Small intestine (tissue), 7 donors: Measurements from ENCODE around the gene IQCH. TPM values are rescaled to one million over a fixed set of nuclear protein-coding genes. Genes with fewer than 3 reads are reported as not detected.

Experiments used
- DNase-seq, 2 donors: peaks; one replicate each; pipeline versions ENCODE4 v3.0.0 to v3.0.0-alpha.2; 2013
- FAIRE-seq: peaks from 2 replicates; lab custom pipeline; 2012; peaks lifted over from hg19 to GRCh38; lab: Jason Lieb, UNC
- H3K27ac ChIP-seq, 3 donors: one replicate each; pipeline ENCODE4 v1.5.1; 2013; ENCODE audit warnings: low read length in 2 of 3, mild to moderate bottlenecking in 2 of 3, control low read depth in 1 of 3, inconsistent platforms in 1 of 3, low read depth in 1 of 3, moderate library complexity in 1 of 3
- H3K27me3 ChIP-seq, 3 donors: one replicate each; pipeline ENCODE4 v1.6.1; 2013; ENCODE audit warnings: low read length in 3 of 3, inconsistent platforms in 1 of 3; ENCODE audit not compliant: control insufficient read depth in 3 of 3, insufficient read depth in 3 of 3
- H3K36me3 ChIP-seq, 3 donors: one replicate each; pipeline ENCODE4 v1.6.1; 2013; ENCODE audit warnings: low read length in 3 of 3, inconsistent platforms in 1 of 3, low read depth in 1 of 3, mild to moderate bottlenecking in 1 of 3, moderate library complexity in 1 of 3; ENCODE audit not compliant: control insufficient read depth in 3 of 3, insufficient read depth in 2 of 3
- H3K4me1 ChIP-seq, 3 donors: one replicate each; pipeline ENCODE4 v1.6.1; 2013; ENCODE audit warnings: low read length in 2 of 3, inconsistent platforms in 1 of 3, low read depth in 1 of 3, mild to moderate bottlenecking in 1 of 3, moderate library complexity in 1 of 3; ENCODE audit not compliant: control insufficient read depth in 3 of 3, insufficient read depth in 2 of 3
- H3K4me3 ChIP-seq, 3 donors: one replicate each; pipeline ENCODE4 v1.5.1; 2013; ENCODE audit warnings: low read length in 3 of 3, control low read depth in 1 of 3, inconsistent platforms in 1 of 3, low read depth in 1 of 3, mild to moderate bottlenecking in 1 of 3, moderate library complexity in 1 of 3
- H3K9me3 ChIP-seq, 2 donors: one replicate each; pipeline ENCODE4 v1.6.1; 2013; ENCODE audit warnings: low read depth in 1 of 2, low read length in 1 of 2; ENCODE audit not compliant: control insufficient read depth in 2 of 2, insufficient read depth in 1 of 2
- WGBS, 3 donors: extraction: QIAGEN DNeasy Blood & Tissue Kit; methylation state at CpG; one replicate each; pipeline ENCODE4 v1.1.7; 2013; 5-methylcytosine and 5-hydroxymethylcytosine counted together
- polyA plus RNA-seq, 4 donors: library from polyadenylated mRNA; stranded (reverse) in 3 of 4; unstranded in 1 of 4; fragments of 200-250 nt in 3 of 4; fragments of 120-200 nt in 1 of 4; gene quantifications; one replicate each; pipeline versions ENCODE4 v1.2.1 to v1.2.3, GENCODE V29; 2013
- donor health status: healthy with polysubstance abuse.
- donor health status: control.
- donor health status: control.
- donor health status: Bipolar disorder and iron deficiency.
- donor health status: healthy.

Gene IQCH
- polyA plus RNA-seq, 4 donors = 0.27 to 0.72 (median 0.36) TPM; not detected in 1

DNA sequence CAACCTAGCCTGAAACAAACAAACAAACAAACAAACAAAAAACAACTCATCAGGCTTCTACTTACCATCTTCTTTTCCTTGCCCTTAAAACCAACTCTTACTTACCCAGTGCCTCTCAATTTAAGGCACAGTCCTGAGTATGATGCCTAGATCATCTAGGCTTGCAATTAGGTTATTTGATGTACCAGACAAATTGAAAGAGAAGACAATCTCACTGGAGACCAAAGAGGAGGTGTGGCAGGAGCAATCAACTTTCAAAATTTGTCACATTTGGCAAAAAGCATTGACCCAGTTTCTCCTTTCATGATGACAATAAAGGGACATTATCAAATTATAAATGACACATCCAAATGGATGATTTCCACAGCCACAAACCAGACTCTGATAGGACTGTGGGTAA is 36.2 kb upstream of the IQCH start:
- FAIRE-seq = no peak

DNA sequence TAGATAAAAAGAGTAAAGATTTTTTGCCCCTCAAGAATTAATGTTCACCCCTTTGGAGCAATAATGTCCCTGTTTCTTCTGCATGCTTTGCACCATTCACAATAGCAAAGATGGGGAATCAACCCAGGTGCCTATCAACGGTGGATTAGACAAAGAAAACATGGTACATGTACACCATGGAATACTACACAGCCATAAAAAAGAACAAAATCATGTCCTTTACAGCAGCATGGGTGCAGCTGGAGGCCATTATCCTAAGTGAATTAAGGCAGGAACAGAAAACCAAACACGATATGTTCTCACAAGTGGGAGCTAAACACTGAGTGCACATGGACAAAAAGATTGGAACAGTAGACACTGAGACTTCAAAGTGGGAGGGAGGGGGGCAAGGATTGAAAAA is 35.3 kb upstream of the IQCH start:
- Histone ChIP-seq H3K9me3 (no peaks in the 10 kb centered on the region), H3K4me3 (no peak overlapping the region), H3K27me3 (no peaks in the 10 kb centered on the region), H3K27ac (no peak overlapping the region), H3K4me1 (no peaks in the 10 kb centered on the region), H3K36me3 (no peaks in the 10 kb centered on the region)
- FAIRE-seq = no peak
- DNase-seq = no peak
- WGBS, 3 donors = 94 to 100% (median 97%) methylated on average over 2 of the region's 2 CpGs

More for the DNA sequence above, 36.2 kb upstream of the IQCH start:
- Histone ChIP-seq H3K9me3 (no peaks in the 10 kb centered on the region), H3K4me1 (no peaks in the 10 kb centered on the region), H3K27ac (no peak overlapping the region), H3K36me3 (no peaks in the 10 kb centered on the region), H3K4me3 (no peak overlapping the region), H3K27me3 (no peaks in the 10 kb centered on the region)
- no peak for DNase-seq

GRCh38 chr15:67224889-67225288 is 29.7 kb upstream of the IQCH start:
- H3K4me1 ChIP-seq = no peaks in the 10 kb centered on the region
- no peak overlapping the region for H3K4me3 ChIP-seq
- no peak overlapping the region for H3K27ac ChIP-seq
- H3K9me3 ChIP-seq = no peaks in the 10 kb centered on the region
- H3K27me3 ChIP-seq = no peaks in the 10 kb centered on the region
- peak; percentile 28 to 84 for DNase-seq
- 22 to 78% (median 52%) methylated on average over 3 of the region's 3 CpGs for WGBS, 3 donors
- FAIRE-seq = no peak
- no peaks in the 10 kb centered on the region for H3K36me3 ChIP-seq

- FAIRE-seq = no peak
Observed at GRCh38 chr15:67225336-67225735, 29.2 kb upstream of the IQCH start.

DNA sequence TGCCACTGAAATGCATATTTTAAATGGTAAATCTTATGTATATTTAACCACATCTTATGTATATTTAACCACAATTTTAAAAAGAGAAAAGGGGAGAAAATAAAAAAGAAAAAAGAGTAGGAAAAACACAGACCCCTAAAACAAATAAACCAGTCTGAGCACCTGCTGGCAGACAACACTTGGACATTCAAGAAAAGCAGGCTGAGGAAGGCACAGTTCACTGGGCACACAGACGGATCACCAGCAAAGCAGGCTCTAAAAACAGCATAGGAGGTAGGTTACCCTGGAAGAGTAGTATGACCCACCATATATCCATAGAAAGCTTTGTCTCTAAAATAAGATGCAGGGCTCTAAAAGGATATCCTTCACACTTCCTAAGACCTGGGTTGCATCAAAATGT is 27.2 kb upstream of the IQCH start:
- Histone ChIP-seq H3K27ac (no peak overlapping the region), H3K9me3 (no peaks in the 10 kb centered on the region), H3K4me1 (no peaks in the 10 kb centered on the region), H3K27me3 (no peaks in the 10 kb centered on the region), H3K4me3 (no peak overlapping the region), H3K36me3 (peaks cover 2 to 8% (median 8%) of the 10 kb centered on the region in 3 donors)
- DNase-seq (no peak), FAIRE-seq (no peak)
- 88 to 94% (median 91%) methylated on average over 1 of the region's 1 CpG for WGBS, 3 donors

More at GRCh38 chr15:67225336-67225735, 29.2 kb upstream of the IQCH start:
- Histone ChIP-seq H3K4me1 (no peaks in the 10 kb centered on the region), H3K36me3 (peaks cover 0 to 2% (median 1%) of the 10 kb centered on the region in 3 donors), H3K27me3 (no peaks in the 10 kb centered on the region), H3K4me3 (no peak overlapping the region), H3K9me3 (no peaks in the 10 kb centered on the region), H3K27ac (no peak overlapping the region)
- WGBS, 3 donors = 96 to 100% (median 97%) methylated on average over 2 of the region's 2 CpGs
- no peak for DNase-seq

- Histone ChIP-seq H3K27ac (no peak overlapping the region), H3K36me3 (peaks cover 2 to 8% (median 8%) of the 10 kb centered on the region in 3 donors), H3K27me3 (no peaks in the 10 kb centered on the region), H3K4me1 (no peaks in the 10 kb centered on the region), H3K4me3 (no peak overlapping the region), H3K9me3 (no peaks in the 10 kb centered on the region)
- FAIRE-seq (no peak), DNase-seq (no peak)
- WGBS, 3 donors = 88 to 100% (median 97%) methylated on average over 1 of the region's 1 CpG
Observed at GRCh38 chr15:67227846-67228245, 26.7 kb upstream of the IQCH start.

GRCh38 chr15:67228286-67228685 is 26.3 kb upstream of the IQCH start:
- H3K9me3 ChIP-seq = no peaks in the 10 kb centered on the region
- DNase-seq (no peak), FAIRE-seq (no peak)
- WGBS, 3 donors = 61 to 78% (median 65%) methylated on average over 1 of the region's 1 CpG
- H3K27me3 ChIP-seq = no peaks in the 10 kb centered on the region
- H3K36me3 ChIP-seq = peaks cover 2 to 8% (median 8%) of the 10 kb centered on the region in 3 donors
- H3K27ac ChIP-seq = no peak overlapping the region
- H3K4me3 ChIP-seq = no peak overlapping the region
- no peaks in the 10 kb centered on the region for H3K4me1 ChIP-seq

GRCh38 chr15:67230504-67230903 is 24.1 kb upstream of the IQCH start:
- Histone ChIP-seq H3K27ac (no peak overlapping the region), H3K9me3 (no peaks in the 10 kb centered on the region), H3K36me3 (peaks cover 4 to 8% (median 8%) of the 10 kb centered on the region in 3 donors), H3K27me3 (no peaks in the 10 kb centered on the region), H3K4me1 (no peaks in the 10 kb centered on the region), H3K4me3 (no peak overlapping the region)
- FAIRE-seq = no peak
- no peak for DNase-seq
- 98 to 100% (median 100%) methylated on average over 2 of the region's 2 CpGs for WGBS, 3 donors

GRCh38 chr15:67232591-67232990 is 22.0 kb upstream of the IQCH start:
- no peaks in the 10 kb centered on the region for H3K4me1 ChIP-seq
- peaks cover 4 to 8% (median 8%) of the 10 kb centered on the region in 3 donors for H3K36me3 ChIP-seq
- FAIRE-seq (no peak), DNase-seq (peak; percentile 65 to 82)
- WGBS, 3 donors = 55 to 77% (median 60%) methylated on average over 3 of the region's 3 CpGs
- no peak overlapping the region for H3K4me3 ChIP-seq
- H3K27ac ChIP-seq = no peak overlapping the region
- no peaks in the 10 kb centered on the region for H3K9me3 ChIP-seq
- H3K27me3 ChIP-seq = no peaks in the 10 kb centered on the region
